Measurements from ENCODE around the gene FAM193A.

- TF ChIP-seq, protein P1, sequence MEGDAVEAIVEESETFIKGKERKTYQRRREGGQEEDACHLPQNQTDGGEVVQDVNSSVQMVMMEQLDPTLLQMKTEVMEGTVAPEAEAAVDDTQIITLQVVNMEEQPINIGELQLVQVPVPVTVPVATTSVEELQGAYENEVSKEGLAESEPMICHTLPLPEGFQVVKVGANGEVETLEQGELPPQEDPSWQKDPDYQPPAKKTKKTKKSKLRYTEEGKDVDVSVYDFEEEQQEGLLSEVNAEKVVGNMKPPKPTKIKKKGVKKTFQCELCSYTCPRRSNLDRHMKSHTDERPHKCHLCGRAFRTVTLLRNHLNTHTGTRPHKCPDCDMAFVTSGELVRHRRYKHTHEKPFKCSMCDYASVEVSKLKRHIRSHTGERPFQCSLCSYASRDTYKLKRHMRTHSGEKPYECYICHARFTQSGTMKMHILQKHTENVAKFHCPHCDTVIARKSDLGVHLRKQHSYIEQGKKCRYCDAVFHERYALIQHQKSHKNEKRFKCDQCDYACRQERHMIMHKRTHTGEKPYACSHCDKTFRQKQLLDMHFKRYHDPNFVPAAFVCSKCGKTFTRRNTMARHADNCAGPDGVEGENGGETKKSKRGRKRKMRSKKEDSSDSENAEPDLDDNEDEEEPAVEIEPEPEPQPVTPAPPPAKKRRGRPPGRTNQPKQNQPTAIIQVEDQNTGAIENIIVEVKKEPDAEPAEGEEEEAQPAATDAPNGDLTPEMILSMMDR (IDR thresholded peaks at IDR 0.05), result no peak
- TF ChIP-seq POLR2A (IDR thresholded peaks at IDR 0.05), result no peak
These were observed 214.5 kb downstream of the FAM193A start for GRCh38 chr4:2750719-2751605.

Measured in adrenal gland (tissue), 5 donors.